Endothelial cell of umbilical vein (primary cell): ENCODE results near the gene METTL16. TPM values are rescaled to one million over a fixed set of nuclear protein-coding genes. Genes with fewer than 3 reads are reported as not detected.

Experiments used
- BruUV-seq: library from RNA; stranded (reverse); fragments of 400-500 nt; replicated peaks from 2 replicates; lab custom pipeline; 2021; lab: Mats Ljungman, UMichigan
- CTCF ChIA-PET: fragments of 300-600, 350-600 bp; sonication (Branson Sonifier 250); formaldehyde crosslinking; loops from one replicate; lab custom pipeline; 2021; ENCODE audit warnings: antibody characterized with exemption, inconsistent platforms; lab: Charles Lee
- POLR2A ChIA-PET: fragments of 300-600, 350-600 bp; sonication (Branson Sonifier 250); formaldehyde crosslinking; loops from one replicate; lab custom pipeline; 2021; ENCODE audit warnings: antibody characterized with exemption, inconsistent platforms; lab: Charles Lee
- DNase-seq: peaks from one replicate; pipeline ENCODE4 v3.0.0-alpha.2; 2011; ENCODE audit warnings: low read depth, low spot score
- FAIRE-seq: peaks from 2 replicates; lab custom pipeline; 2011; peaks lifted over from hg19 to GRCh38; lab: Jason Lieb, UNC
- H2AFZ ChIP-seq: 2 replicates; pipeline ENCODE4 v1.6.0; 2012; ENCODE audit warnings: low read depth, low read length, control low read depth, inconsistent platforms
- H3K27ac ChIP-seq: 2 replicates; pipeline ENCODE4 v1.5.1; 2011; ENCODE audit warnings: low read depth, mild to moderate bottlenecking, control low read depth, low read length, moderate library complexity; ENCODE audit not compliant: insufficient read depth
- H3K27me3 ChIP-seq, 2 experiments: 2 replicates each; pipeline versions ENCODE4 v1.6.0 to v1.6.1; 2011; ENCODE audit warnings: low read length in 2 of 2, mixed read lengths in 1 of 2; ENCODE audit not compliant: control insufficient read depth in 2 of 2, insufficient read depth in 2 of 2
- H3K36me3 ChIP-seq, 2 experiments: 2 replicates in 1 of 2; 3 replicates in 1 of 2; pipeline ENCODE4 v1.5.1; 2011; ENCODE audit warnings: low read length in 2 of 2, mild to moderate bottlenecking in 1 of 2, moderate library complexity in 1 of 2; ENCODE audit not compliant: control insufficient read depth in 2 of 2, insufficient read depth in 2 of 2; ENCODE audit errors: extremely low read depth in 1 of 2
- H3K4me1 ChIP-seq: 3 replicates; pipeline ENCODE4 v1.5.1; 2011; ENCODE audit warnings: mild to moderate bottlenecking, low read length; ENCODE audit not compliant: control insufficient read depth, insufficient read depth; ENCODE audit errors: extremely low read depth
- H3K4me2 ChIP-seq: 2 replicates; pipeline ENCODE4 v1.6.1; 2011; ENCODE audit warnings: low read length, control low read depth, mixed read lengths; ENCODE audit not compliant: insufficient read depth
- H3K4me3 ChIP-seq, 3 experiments: fragments of 200-600 bp in 1 of 3; sonication (generic), shearing (Covaris generic) in 1 of 3; replicated peaks in 1 of 3; 2 replicates each; pipeline ENCODE4 v1.5.1; 2011 to 2016; ENCODE audit warnings: control low read depth in 3 of 3, low read length in 3 of 3, mild to moderate bottlenecking in 2 of 3, inconsistent platforms in 1 of 3, low read depth in 1 of 3, moderate library complexity in 1 of 3; ENCODE audit not compliant: insufficient read depth in 1 of 3
- H3K79me2 ChIP-seq: 2 replicates; pipeline ENCODE4 v1.6.0; 2012; ENCODE audit warnings: low read length, inconsistent platforms; ENCODE audit not compliant: control insufficient read depth, insufficient read depth
- H3K9ac ChIP-seq: replicated peaks from 2 replicates; pipeline ENCODE3; 2011; ENCODE audit warnings: low read length, control low read depth; ENCODE audit not compliant: insufficient read depth; ENCODE audit errors: extremely low read depth
- H3K9me1 ChIP-seq: replicated peaks from 3 replicates; pipeline ENCODE4 v1.6.0; 2011; ENCODE audit warnings: mild to moderate bottlenecking, low read length; ENCODE audit not compliant: control insufficient read depth, insufficient read depth; ENCODE audit errors: extremely low read depth
- H3K9me3 ChIP-seq: replicated peaks from 2 replicates; pipeline ENCODE4 v1.5.1; 2012; ENCODE audit warnings: low read length, inconsistent platforms; ENCODE audit not compliant: control insufficient read depth, insufficient read depth
- H4K20me1 ChIP-seq: replicated peaks from 2 replicates; pipeline ENCODE3; 2011; ENCODE audit warnings: mild to moderate bottlenecking, low read length; ENCODE audit not compliant: control insufficient read depth, insufficient read depth; ENCODE audit errors: extremely low read depth
- CTCF ChIP-seq, 2 donors: IDR thresholded peaks; 1 replicate in 1 of 2; 2 replicates in 1 of 2; pipeline ENCODE4 v1.5.1; 2011; ENCODE audit warnings: low read length in 2 of 2, mild to moderate bottlenecking in 2 of 2, moderate library complexity in 2 of 2, control low read depth in 1 of 2, inconsistent platforms in 1 of 2, low read depth in 1 of 2; ENCODE audit not compliant: insufficient read depth in 1 of 2; ENCODE audit errors: extremely low read depth in 1 of 2
- EZH2 ChIP-seq: IDR thresholded peaks from 2 replicates; pipeline ENCODE4 v1.6.1; 2012; ENCODE audit warnings: borderline replicate concordance, low read depth, mild to moderate bottlenecking, moderate library complexity, low read length, inconsistent platforms; ENCODE audit not compliant: severe bottlenecking
- FOS ChIP-seq: IDR thresholded peaks from 2 replicates; pipeline ENCODE4 v1.6.1; 2011; ENCODE audit warnings: mild to moderate bottlenecking, low read length, moderate library complexity, borderline replicate concordance; ENCODE audit not compliant: insufficient read depth
- GATA2 ChIP-seq: IDR thresholded peaks from 2 replicates; pipeline ENCODE4 v1.7.0; 2011; ENCODE audit warnings: low read depth, mild to moderate bottlenecking, moderate library complexity, mixed read lengths, low read length; ENCODE audit not compliant: insufficient read length, insufficient read depth
- MAX ChIP-seq: IDR thresholded peaks from 2 replicates; pipeline ENCODE4 v1.6.1; 2011; ENCODE audit not compliant: insufficient read depth, insufficient read length
- POLR2A ChIP-seq: IDR thresholded peaks from 2 replicates; pipeline ENCODE4 v1.6.1; 2012; ENCODE audit warnings: low read depth, mild to moderate bottlenecking, control low read depth, low read length
- POLR2AphosphoS5 ChIP-seq: IDR thresholded peaks from 2 replicates; pipeline ENCODE4 v1.6.1; 2012; ENCODE audit warnings: low read depth, mild to moderate bottlenecking, control low read depth, low read length, moderate library complexity; ENCODE audit not compliant: insufficient read depth
- dilution Hi-C: fragments of 300-500 bp; cut with MboI; formaldehyde crosslinking; loops from one replicate; pipeline ENCODE4 v1.15.0; 2019; ENCODE audit warnings: low sequenced_read_pairs; ENCODE audit not compliant: extremely low pct_ligation_motif_present
- intact Hi-C: fragments of 100-400 bp; cut with micrococcal nuclease; formaldehyde crosslinking; loops from one replicate; pipeline ENCODE4 v1.10.0; 2022
- polyA plus RNA-seq, 4 experiments: library from polyadenylated mRNA; depleted of rRNA in 3 of 4; stranded (reverse) in 3 of 4; unstranded in 1 of 4; fragments of >200 nt; gene quantifications; 2 replicates each; pipeline versions ENCODE4 v1.2.1 to v1.2.3, GENCODE V29; 2011 to 2012; ENCODE audit warnings: missing spikeins in 1 of 4
- total RNA-seq: library from RNA; stranded (reverse); gene quantifications from 2 replicates; pipeline ENCODE4 v1.2.3, GENCODE V29; 2021

METTL16 gene
- total and polyA plus RNA-seq, 2 donors (not counting 3 experiments of a cell fraction or from before 2014, with no cell fraction given) = 11.0 to 24.7 TPM

- Histone ChIP-seq H3K27ac (peak overlapping the region; percentile 74), H3K9ac (no peak overlapping the region), H3K9me1 (no peaks in the 10 kb centered on the region), H3K27me3 (no peaks in the 10 kb centered on the region), H3K36me3 (no peaks in the 10 kb centered on the region), H4K20me1 (no peaks in the 10 kb centered on the region), H3K4me1 (peaks cover 33% of the 10 kb centered on the region), H3K4me3 (no peak overlapping the region), H3K79me2 (no peaks in the 10 kb centered on the region), H3K9me3 (no peaks in the 10 kb centered on the region), H3K4me2 (peak overlapping the region; percentile 14), H2AFZ (peak overlapping the region; percentile 25)
- BruUV-seq = no TSS peak
- dilution Hi-C loops (no loop called here), intact Hi-C loops (no loop called here)
- FAIRE-seq (peak; percentile 96), DNase-seq (peak; percentile 84)
- TF ChIP-seq MAX (no peak), POLR2AphosphoS5 (peak; percentile 18), POLR2A (peak; percentile 41), CTCF (IDR thresholded peaks at IDR 0.05; ENCODE audit: extremely low read depth in 1 of 2, insufficient read depth in 1 of 2, low read depth in 1 of 2, low read length in 2 of 2) (no peak), GATA2 (peak; percentile 72), FOS (peak; percentile 40), EZH2 (no peak)
- POLR2A ChIA-PET = no interaction called here
- CTCF ChIA-PET = interaction anchor here (0.6 to 2.4 kb wide), 10 partner anchors 9 to 191 kb away, joined by 3 to 53 read pairs (median 3); no protein-coding TSS in a partner anchor
Observed at GRCh38 chr17:2406903-2407790, 104.5 kb downstream of the METTL16 start.
